HG03442 (cell line): ENCODE data around the gene KDM3A.

Experiments
- ATAC-seq: cut with Tn5 transposase; IDR thresholded peaks from one replicate; pipeline ENCODE4 v1.9.1; 2021; ENCODE audit warnings: mild to moderate bottlenecking, moderate library complexity; ENCODE audit not compliant: unreplicated experiment

Gene KDM3A

GRCh38 chr2:86512892-86513291 is 71.7 kb downstream of the KDM3A start:
- ATAC-seq: no peak

GRCh38 chr2:86513948-86514660 is 72.9 kb downstream of the KDM3A start:
- no peak for ATAC-seq

GRCh38 chr2:86518481-86518880 is 77.3 kb downstream of the KDM3A start:
- ATAC-seq: no peak

DNA sequence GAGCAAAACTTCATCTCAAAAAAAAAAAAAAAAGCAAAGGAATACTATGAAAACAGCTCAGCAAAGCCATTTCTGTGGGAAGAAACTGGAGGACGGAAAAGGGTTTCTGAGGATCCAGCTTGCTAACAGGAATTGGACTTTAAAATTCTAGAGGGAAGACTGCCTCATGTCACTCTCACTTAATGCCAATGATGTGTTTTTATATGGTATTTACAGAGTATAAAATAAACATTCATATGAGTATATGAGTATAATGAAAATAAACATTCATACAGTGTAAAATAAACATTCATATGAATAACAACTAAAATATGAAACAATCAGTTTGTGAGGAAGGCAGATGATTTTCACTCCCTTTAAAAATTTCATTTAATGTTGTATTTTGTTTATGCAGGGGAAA is 78.2 kb downstream of the KDM3A start:
- no peak for ATAC-seq

GRCh38 chr2:86520153-86520552 is 79.0 kb downstream of the KDM3A start:
- ATAC-seq: no peak

- no peak for ATAC-seq
Measured at GRCh38 chr2:86521922-86522321, 80.8 kb downstream of the KDM3A start.

DNA sequence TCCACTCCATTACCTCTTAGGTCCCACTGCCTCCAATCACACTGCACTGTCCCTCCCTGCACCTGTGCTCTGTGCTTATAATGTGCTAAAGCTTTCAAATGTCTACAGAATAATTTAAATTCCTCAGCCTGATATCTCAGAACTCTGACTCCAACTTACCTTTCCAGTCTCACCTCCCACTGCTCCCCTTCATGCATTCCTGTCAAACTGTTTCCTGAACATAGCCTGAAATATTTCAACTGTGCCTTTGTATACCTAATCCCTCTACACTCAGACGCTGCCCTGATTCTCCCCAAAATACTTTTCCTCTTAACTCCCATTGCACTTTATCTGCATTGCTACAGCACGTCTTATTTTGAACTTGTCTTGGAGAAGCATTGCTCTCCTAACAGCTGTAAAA is 81.5 kb downstream of the KDM3A start:
- no peak for ATAC-seq

GRCh38 chr2:86523491-86523890 is 82.3 kb downstream of the KDM3A start:
- no peak for ATAC-seq

- no peak for ATAC-seq
Measured at GRCh38 chr2:86525421-86526340, 84.5 kb downstream of the KDM3A start.

DNA sequence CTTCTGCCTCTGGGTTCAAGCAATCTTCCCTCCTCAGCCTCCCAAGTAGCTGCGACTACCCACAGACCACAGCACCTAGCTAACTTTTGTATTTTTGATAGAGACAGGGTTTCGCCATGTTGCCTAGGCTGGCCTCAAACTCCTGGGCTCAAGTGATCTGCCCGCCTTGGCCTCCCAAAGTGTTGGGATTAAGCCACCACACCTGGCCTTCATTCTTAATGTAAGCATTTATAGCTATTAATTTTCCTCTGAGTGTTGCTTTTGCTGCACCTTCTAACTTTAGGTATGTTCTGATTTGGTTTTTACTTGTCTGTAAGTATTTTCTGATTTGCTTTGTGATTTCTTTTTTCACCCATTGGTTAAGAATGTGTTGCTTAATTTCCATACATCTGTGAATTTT is 92.4 kb downstream of the KDM3A start:
- ATAC-seq: no peak

- no peak for ATAC-seq
Measured at GRCh38 chr2:86541334-86541733, 100.2 kb downstream of the KDM3A start.
